Small intestine (tissue), 7 donors: ENCODE measurements around the gene CALHM3. TPM values are rescaled to one million over a fixed set of nuclear protein-coding genes. Genes with fewer than 3 reads are reported as not detected.

ENCODE experiments used
- DNase-seq, 2 donors: peaks; one replicate each; pipeline versions ENCODE4 v3.0.0 to v3.0.0-alpha.2; 2013
- FAIRE-seq: peaks from 2 replicates; lab custom pipeline; 2012; peaks lifted over from hg19 to GRCh38; lab: Jason Lieb, UNC
- H3K27ac ChIP-seq, 3 donors: one replicate each; pipeline ENCODE4 v1.5.1; 2013; ENCODE audit warnings: low read length in 2 of 3, mild to moderate bottlenecking in 2 of 3, control low read depth in 1 of 3, inconsistent platforms in 1 of 3, low read depth in 1 of 3, moderate library complexity in 1 of 3
- H3K27me3 ChIP-seq, 3 donors: one replicate each; pipeline ENCODE4 v1.6.1; 2013; ENCODE audit warnings: low read length in 3 of 3, inconsistent platforms in 1 of 3; ENCODE audit not compliant: control insufficient read depth in 3 of 3, insufficient read depth in 3 of 3
- H3K36me3 ChIP-seq, 3 donors: one replicate each; pipeline ENCODE4 v1.6.1; 2013; ENCODE audit warnings: low read length in 3 of 3, inconsistent platforms in 1 of 3, low read depth in 1 of 3, mild to moderate bottlenecking in 1 of 3, moderate library complexity in 1 of 3; ENCODE audit not compliant: control insufficient read depth in 3 of 3, insufficient read depth in 2 of 3
- H3K4me1 ChIP-seq, 3 donors: one replicate each; pipeline ENCODE4 v1.6.1; 2013; ENCODE audit warnings: low read length in 2 of 3, inconsistent platforms in 1 of 3, low read depth in 1 of 3, mild to moderate bottlenecking in 1 of 3, moderate library complexity in 1 of 3; ENCODE audit not compliant: control insufficient read depth in 3 of 3, insufficient read depth in 2 of 3
- H3K4me3 ChIP-seq, 3 donors: one replicate each; pipeline ENCODE4 v1.5.1; 2013; ENCODE audit warnings: low read length in 3 of 3, control low read depth in 1 of 3, inconsistent platforms in 1 of 3, low read depth in 1 of 3, mild to moderate bottlenecking in 1 of 3, moderate library complexity in 1 of 3
- H3K9me3 ChIP-seq, 2 donors: one replicate each; pipeline ENCODE4 v1.6.1; 2013; ENCODE audit warnings: low read depth in 1 of 2, low read length in 1 of 2; ENCODE audit not compliant: control insufficient read depth in 2 of 2, insufficient read depth in 1 of 2
- WGBS, 3 donors: extraction: QIAGEN DNeasy Blood & Tissue Kit; methylation state at CpG; one replicate each; pipeline ENCODE4 v1.1.7; 2013; 5-methylcytosine and 5-hydroxymethylcytosine counted together
- polyA plus RNA-seq, 4 donors: library from polyadenylated mRNA; stranded (reverse) in 3 of 4; unstranded in 1 of 4; fragments of 200-250 nt in 3 of 4; fragments of 120-200 nt in 1 of 4; gene quantifications; one replicate each; pipeline versions ENCODE4 v1.2.1 to v1.2.3, GENCODE V29; 2013
- donor health status: healthy with polysubstance abuse.
- donor health status: control.
- donor health status: control.
- donor health status: Bipolar disorder and iron deficiency.
- donor health status: healthy.

The CALHM3 gene
- polyA plus RNA-seq, 4 donors, result 0.13 TPM; not detected in 3

DNA sequence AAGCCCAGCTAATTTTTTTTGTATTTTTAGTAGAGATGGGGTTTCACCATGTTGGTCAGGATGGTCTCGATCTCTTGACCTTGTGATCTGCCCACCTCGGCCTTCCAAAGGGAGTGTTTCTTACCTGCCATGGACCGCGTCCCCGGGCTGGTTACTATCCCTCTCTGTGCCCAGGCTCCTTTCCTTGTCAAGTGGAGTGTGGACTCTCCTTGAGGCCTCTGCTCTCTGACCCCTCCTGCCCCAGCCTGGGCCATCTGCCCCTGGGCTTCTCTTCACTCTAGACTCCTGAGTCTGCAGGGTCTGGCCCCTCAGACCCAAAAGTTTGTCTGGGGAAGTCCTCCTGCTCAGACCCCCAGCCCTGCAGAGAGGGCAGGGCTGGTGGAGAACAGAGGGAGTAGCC lies 35.2 kb upstream of the CALHM3 start:
- 88 to 94% (median 91%) methylated on average over 5 of the region's 5 CpGs for WGBS, 3 donors
- FAIRE-seq, result no peak

DNA sequence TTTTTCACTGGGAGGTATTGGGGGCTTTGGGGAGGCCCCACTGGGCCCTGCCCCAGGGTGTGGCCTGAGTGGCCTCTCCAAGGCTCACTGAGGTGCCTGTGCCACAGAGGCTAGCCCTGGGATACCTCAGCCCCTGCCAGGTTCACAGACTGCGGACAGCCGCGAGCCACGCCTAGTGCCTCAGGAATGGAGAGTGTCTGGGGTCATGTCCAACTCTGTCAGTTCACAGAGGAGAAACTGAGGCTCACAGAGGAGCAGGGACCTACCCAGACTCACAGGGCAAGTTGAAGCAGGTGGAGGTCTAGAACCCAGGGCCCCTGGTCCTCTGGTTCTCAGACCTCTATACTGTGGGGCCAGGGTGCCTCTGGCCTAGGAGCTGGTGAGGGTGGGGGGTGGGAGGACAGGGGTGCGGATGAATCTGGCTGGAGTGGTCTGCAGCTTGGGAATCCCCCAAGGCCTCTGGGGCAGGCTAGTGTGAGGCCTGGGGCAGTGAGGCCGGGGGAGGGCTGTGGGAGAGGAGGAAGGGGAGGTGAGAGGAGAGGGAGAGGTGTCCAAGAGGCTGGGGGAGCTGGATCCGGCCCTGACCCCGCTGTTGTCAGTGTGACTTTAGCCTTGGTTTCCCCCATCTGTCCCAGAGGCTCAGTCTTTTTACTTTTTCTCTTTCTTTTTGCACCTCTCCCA lies 34.5 kb upstream of the CALHM3 start:
- Histone ChIP-seq H3K27ac (peak overlapping the region in 1 of 3 donors; percentile 94), H3K9me3 (no peaks in the 10 kb centered on the region), H3K4me3 (no peak overlapping the region), H3K27me3 (no peaks in the 10 kb centered on the region), H3K4me1 (peaks cover 2 to 60% (median 3%) of the 10 kb centered on the region in 3 donors), H3K36me3 (no peaks in the 10 kb centered on the region)
- DNase-seq (no peak), FAIRE-seq (no peak)
- 62 to 70% (median 67%) methylated on average over 7 to 8 of the region's 8 CpGs for WGBS, 3 donors

More for the DNA sequence above, 35.2 kb upstream of the CALHM3 start:
- no peak for DNase-seq
- Histone ChIP-seq H3K9me3 (no peaks in the 10 kb centered on the region), H3K4me3 (no peak overlapping the region), H3K36me3 (no peaks in the 10 kb centered on the region), H3K27me3 (no peaks in the 10 kb centered on the region), H3K27ac (peak overlapping the region in 1 of 3 donors; percentile 48), H3K4me1 (peaks cover 2 to 60% (median 3%) of the 10 kb centered on the region in 3 donors)

DNA sequence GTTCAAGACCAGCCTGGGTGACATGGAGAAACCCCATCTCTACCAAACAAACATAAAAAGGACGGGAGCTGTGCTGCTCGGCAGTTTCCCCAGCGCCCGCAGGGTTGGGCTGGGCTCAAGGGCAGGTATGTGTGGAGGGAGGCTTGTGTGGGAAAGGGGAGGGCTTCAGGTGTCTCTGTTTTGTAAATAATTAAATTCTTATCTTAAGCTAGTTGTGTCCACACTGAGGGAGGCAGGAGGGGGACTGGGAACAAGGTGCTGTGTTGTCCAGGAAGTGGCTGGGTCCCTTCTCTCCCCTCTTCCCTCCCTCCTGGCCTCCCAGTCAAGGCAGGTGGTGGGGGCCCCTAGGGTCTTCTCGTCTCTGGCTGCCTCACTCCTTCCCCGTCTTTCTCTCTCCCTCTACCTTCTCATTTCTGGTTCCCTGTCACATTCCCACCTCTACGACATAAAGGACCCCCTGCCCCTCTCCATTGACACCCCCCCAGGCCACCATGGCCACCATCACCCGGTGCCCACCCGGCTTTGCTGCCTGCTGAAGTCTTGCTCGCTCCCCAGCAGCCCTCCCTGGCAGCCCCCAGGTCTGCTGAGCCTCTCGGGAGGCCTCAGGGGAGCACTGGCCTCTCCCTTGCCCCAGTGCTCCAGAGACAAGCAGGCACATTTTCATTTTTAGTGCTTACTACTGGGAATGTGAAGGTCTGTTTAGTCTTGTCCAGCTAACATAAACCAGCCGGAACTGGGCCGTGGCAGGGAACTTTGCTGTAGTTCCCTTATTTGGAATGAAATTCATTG lies 33.7 kb upstream of the CALHM3 start:
- FAIRE-seq (no peak), DNase-seq (peak; percentile 72 to 92)
- WGBS, 3 donors, result 17 to 52% (median 34%) methylated on average over 13 of the region's 13 CpGs
- Histone ChIP-seq H3K9me3 (no peaks in the 10 kb centered on the region), H3K4me1 (peaks cover 2 to 67% (median 3%) of the 10 kb centered on the region in 3 donors), H3K27ac (peak overlapping the region in 2 of 3 donors; percentile 22 to 94), H3K36me3 (no peaks in the 10 kb centered on the region), H3K4me3 (no peak overlapping the region), H3K27me3 (no peaks in the 10 kb centered on the region)

DNA sequence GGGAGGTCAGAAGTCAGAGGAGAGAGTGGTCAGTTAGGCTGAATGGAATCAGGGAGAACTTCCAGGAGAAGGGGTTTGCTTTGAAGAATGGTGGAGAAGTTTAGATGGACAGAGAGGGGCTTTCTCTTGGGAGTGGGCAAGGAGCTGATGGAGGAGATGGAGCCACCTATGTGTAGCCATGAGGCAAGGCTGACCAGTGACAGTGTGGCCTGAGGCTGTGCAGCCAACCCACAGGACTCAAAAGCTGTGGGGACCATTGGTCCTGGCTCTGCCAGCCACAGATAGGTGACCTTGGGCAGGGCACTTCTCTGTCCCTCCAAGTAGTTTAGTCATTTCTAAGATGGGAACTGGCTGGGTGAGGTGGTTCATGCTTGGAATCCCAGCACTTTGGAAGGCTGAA lies 33.1 kb upstream of the CALHM3 start:
- Histone ChIP-seq H3K4me1 (peaks cover 2 to 73% (median 3%) of the 10 kb centered on the region in 3 donors), H3K4me3 (no peak overlapping the region), H3K36me3 (no peaks in the 10 kb centered on the region), H3K27ac (peak overlapping the region in 1 of 3 donors; percentile 94), H3K9me3 (no peaks in the 10 kb centered on the region), H3K27me3 (no peaks in the 10 kb centered on the region)
- no peak for FAIRE-seq
- DNase-seq, result no peak

DNA sequence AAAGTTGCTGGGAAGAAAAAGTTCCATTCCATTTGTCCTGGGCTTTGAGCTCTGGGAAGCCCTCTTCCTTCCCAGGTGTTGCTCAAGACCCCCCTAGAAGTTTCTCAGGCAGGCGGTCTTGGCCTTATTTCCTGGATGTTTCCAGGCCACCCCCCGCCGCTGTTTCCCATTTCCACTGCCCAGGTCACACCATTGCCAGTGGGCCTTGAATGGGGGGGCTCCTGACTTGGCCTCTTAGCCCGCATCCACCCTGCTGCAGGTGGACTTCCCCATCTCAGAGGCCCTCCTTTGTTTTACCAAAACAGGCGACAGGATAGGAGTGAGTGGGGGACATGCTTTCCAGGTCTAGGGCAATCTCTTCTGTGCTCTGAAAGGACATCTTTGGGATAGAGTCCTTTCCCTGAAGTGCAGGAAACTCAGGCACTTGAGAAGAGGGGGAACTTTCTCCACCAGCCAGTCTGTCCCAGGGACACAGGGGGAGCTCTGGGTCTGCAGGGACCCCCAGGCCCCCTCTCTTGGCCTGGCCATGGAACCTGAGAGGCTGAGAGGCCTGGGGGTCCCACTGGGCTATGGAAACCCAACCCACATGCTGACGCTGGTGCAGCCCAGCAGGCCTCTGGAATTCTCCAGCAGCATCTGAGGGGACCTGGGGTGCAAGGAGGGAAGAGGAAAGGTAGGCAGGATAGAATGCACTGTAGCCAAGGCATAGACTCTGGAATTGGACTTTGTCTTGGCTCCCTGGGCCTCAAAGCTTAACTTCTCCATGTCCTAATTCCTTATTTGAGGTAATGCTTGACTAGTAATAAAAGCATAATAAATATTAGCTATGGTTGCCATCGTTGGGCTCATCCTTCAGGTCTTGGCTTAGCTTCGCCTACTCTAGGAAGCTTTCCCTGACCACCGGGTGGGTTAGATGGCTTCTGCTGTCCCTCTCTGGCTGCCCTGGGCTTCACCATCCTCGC lies 32.0 kb upstream of the CALHM3 start:
- no peaks in the 10 kb centered on the region for H3K36me3 ChIP-seq
- H3K4me3 ChIP-seq, result no peak overlapping the region
- DNase-seq (peak; percentile 68 to 82), FAIRE-seq (no peak)
- no peaks in the 10 kb centered on the region for H3K9me3 ChIP-seq
- no peaks in the 10 kb centered on the region for H3K27me3 ChIP-seq
- H3K4me1 ChIP-seq, result peaks cover 2 to 80% (median 3%) of the 10 kb centered on the region in 3 donors
- WGBS, 3 donors, result 68 to 83% (median 70%) methylated on average over 10 of the region's 10 CpGs
- peak overlapping the region in 1 of 3 donors; percentile 94 for H3K27ac ChIP-seq

DNA sequence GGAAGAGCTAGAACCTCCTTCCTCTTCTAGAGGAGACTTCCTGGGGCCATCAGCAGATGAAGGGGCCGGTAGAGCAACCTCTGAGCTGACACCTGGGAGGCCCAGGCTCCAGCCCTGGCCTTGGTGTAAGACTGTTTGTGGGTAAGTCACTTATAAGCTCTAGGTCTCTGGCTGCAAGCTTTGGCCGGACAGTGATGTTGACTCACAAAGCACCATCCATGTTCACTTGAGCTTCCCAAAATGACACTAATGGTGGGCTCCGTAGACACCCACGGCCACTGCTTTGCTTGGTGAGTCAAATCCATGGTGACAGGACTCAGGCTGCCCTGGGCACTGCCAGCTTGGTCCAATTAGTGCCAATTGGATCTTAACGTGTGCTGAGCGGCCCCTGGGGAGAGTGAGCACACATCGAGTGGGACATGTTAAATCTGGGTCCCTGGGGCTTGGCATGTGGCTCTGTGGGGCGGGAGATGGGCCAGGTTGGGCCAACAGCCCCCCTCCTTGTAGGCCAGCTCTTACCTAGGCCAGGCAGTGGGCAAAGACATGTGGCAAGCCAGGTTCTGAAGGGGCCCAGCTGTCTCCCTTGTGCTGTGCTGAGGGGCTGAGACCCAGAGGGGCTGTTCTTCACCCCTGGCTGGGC lies 31.1 kb upstream of the CALHM3 start:
- no peak overlapping the region for H3K27ac ChIP-seq
- no peaks in the 10 kb centered on the region for H3K36me3 ChIP-seq
- no peak for DNase-seq
- peaks cover 2 to 76% (median 3%) of the 10 kb centered on the region in 3 donors for H3K4me1 ChIP-seq
- no peak overlapping the region for H3K4me3 ChIP-seq
- H3K27me3 ChIP-seq, result no peaks in the 10 kb centered on the region
- FAIRE-seq, result no peak
- 93 to 98% (median 93%) methylated on average over 8 of the region's 8 CpGs for WGBS, 3 donors
- H3K9me3 ChIP-seq, result no peaks in the 10 kb centered on the region

DNA sequence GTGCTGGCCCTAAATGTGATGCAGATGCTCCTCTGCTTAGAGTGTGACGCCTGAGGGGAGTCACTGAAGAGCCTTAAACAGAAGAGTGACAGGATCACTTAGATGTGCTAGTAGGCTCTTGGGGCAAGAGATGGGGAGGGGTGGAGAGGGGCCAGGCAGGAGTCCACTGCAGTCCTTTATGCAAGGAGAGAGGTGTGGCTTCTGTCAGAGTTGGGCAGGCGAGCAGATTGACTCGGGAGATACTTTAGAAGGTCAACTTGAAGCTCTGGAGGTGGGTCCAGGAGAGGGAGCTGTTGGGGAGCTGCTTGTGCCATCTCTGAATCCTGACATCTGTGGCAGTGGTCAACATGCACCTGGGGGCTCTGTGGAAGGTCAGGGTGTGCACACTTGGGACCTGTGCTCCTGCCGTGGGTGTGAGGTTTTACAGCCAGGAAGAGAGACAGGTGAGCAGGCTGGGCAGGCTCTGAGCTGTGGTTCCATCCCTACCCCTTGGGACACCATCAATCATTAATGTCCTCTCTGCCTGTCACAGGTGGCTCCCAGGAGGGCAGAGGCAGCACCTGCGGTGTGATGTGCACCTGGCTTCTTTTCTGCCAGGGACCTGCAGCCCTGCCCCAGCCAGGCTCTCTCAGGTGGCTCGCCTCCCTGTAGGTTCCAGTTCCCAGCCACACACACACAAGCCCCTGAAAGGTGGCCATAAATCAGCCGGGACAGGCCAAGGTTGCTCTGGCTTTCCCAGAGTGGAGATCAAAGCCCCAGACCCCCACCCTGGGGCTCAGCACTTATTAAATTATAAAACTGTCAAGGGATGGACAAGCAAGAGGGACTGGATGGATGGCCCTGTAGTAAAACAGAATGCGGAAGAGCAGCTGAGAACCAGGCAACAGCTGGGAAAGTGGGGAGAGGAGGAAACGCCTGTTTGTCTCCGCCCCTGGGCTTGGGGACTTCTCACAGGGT lies 28.5 kb upstream of the CALHM3 start:
- DNase-seq (peak; percentile 61 to 74), FAIRE-seq (no peak)
- H3K27me3 ChIP-seq, result no peaks in the 10 kb centered on the region
- WGBS, 3 donors, result 21 to 53% (median 35%) methylated on average over 10 of the region's 10 CpGs
- peak overlapping the region in 2 of 3 donors; percentile 19 to 59 for H3K27ac ChIP-seq
- peaks cover 3 to 66% (median 4%) of the 10 kb centered on the region in 3 donors for H3K4me1 ChIP-seq
- H3K9me3 ChIP-seq, result no peaks in the 10 kb centered on the region
- no peak overlapping the region for H3K4me3 ChIP-seq
- H3K36me3 ChIP-seq, result no peaks in the 10 kb centered on the region
